SJSA1 (cell line): ENCODE measurements around the gene AGK. TPM values are rescaled to one million over a fixed set of nuclear protein-coding genes. Genes with fewer than 3 reads are reported as not detected.

ENCODE experiments used
- DNase-seq, 2 experiments: peaks; one replicate each; pipeline ENCODE4 v3.0.0-alpha.2; 2015 to 2020; ENCODE audit warnings: low spot score in 2 of 2, low read depth in 1 of 2
- H3K27ac ChIP-seq: fragments of 250-450 bp; sonication (Bioruptor Pico); 2 replicates; pipeline ENCODE4 v1.5.1; 2020; ENCODE audit warnings: mild to moderate bottlenecking, moderate library complexity
- H3K27me3 ChIP-seq: fragments of 250-450 bp; sonication (Bioruptor Pico); replicated peaks from 2 replicates; pipeline ENCODE4 v1.5.1; 2020; ENCODE audit warnings: mild to moderate bottlenecking, moderate library complexity
- H3K36me3 ChIP-seq: fragments of 250-450 bp; sonication (Bioruptor Pico); 2 replicates; pipeline ENCODE4 v1.5.1; 2020; ENCODE audit warnings: mild to moderate bottlenecking
- H3K4me1 ChIP-seq: fragments of 250-450 bp; sonication (Bioruptor Pico); replicated peaks from 2 replicates; pipeline ENCODE4 v1.6.1; 2021; ENCODE audit warnings: mild to moderate bottlenecking
- H3K4me3 ChIP-seq: fragments of 250-450 bp; sonication (Bioruptor Pico); 2 replicates; pipeline ENCODE4 v1.5.1; 2020; ENCODE audit warnings: mild to moderate bottlenecking
- H3K9me3 ChIP-seq: fragments of 250-450 bp; sonication (Bioruptor Pico); replicated peaks from 2 replicates; pipeline ENCODE4 v1.5.1; 2020; ENCODE audit warnings: mild to moderate bottlenecking
- total RNA-seq: library from RNA; depleted of rRNA; stranded (reverse); fragments of >200 nt; shearing (Covaris generic); gene quantifications from 2 replicates; pipeline ENCODE4 v1.2.3, GENCODE V29; 2014

The AGK gene
- total RNA-seq, 1 experiment from 2014 or later = 54.2 TPM

DNA sequence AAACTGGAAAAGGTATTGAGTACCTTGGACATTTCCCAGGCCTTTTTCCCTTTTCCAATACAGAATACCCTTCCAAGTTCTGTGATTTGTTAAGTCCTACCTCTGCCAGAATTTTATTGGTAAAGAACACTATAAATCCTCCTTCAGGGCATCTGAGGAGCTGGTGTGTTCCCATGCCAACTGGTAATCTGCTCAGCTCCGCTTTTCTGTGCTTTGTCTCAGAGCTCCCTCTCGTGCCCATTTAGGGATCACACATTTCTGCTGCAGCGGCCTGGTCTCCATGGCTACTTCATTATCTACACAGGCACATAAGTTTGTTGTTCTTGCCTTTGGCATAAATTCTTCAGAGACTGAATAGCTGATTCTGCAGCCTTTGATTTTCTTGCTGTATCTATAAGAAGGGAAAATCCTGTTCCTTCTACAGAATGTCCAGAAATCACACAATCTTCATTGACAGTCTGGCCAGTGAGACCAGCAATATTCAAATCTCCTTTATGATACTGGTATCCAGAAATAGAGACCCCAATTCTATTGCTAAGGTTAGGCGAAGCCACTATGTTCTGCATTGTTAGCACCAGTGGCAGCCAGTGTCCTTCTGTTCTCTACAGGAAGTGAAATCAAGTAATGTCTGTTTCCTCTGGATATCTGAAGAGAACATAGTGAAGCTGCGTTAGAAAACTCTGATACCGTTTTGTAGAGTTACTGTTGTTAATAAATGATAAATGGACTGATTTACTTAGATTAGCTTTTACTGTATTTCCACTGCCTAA lies 98.8 kb downstream of the AGK start:
- Histone ChIP-seq H3K36me3 (peaks cover 51% of the 10 kb centered on the region), H3K4me1 (no peaks in the 10 kb centered on the region), H3K27ac (no peak overlapping the region), H3K9me3 (no peaks in the 10 kb centered on the region), H3K4me3 (no peak overlapping the region), H3K27me3 (no peaks in the 10 kb centered on the region)
- peak; percentile 49 to 62 for DNase-seq

DNA sequence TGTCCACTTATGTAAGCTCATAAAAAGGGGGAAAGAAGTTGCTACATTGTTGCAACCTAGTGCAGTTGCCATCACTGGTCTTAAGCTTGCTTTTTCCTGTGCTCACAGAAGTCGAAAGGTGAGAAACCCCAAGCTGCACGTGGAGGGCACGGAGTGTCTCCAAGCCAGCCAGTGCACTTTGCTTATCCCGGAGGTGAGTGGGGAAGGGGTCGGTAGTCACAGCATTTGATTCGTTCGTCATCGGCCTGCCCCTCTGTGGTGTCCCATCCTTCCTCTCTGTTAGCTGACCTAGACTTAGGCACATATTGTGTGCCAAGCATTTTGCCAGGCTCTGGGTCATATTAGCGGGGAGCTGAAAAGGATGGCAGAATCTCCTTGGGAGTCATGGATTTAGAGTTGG lies 100.2 kb downstream of the AGK start:
- Histone ChIP-seq H3K4me3 (no peak overlapping the region), H3K9me3 (no peaks in the 10 kb centered on the region), H3K4me1 (no peaks in the 10 kb centered on the region), H3K27ac (no peak overlapping the region), H3K36me3 (peaks cover 44% of the 10 kb centered on the region), H3K27me3 (no peaks in the 10 kb centered on the region)
- DNase-seq = no peak

DNA sequence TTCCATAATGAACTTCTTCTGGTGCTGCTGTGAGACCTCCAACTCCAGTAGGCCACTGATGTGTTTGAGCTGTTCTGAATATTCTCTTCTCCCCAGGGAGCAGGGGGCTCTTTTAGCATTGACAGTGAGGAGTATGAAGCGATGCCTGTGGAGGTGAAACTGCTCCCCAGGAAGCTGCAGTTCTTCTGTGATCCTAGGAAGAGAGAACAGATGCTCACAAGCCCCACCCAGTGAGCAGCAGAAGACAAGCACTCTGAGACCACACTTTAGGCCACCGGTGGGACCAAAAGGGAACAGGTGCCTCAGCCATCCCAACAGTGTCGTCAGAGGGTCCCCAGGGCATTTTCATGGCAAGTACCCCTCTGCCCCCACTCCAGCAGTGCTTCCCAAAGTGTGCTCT lies 101.5 kb downstream of the AGK start:
- DNase-seq = no peak
- Histone ChIP-seq H3K4me3 (no peak overlapping the region), H3K9me3 (no peaks in the 10 kb centered on the region), H3K4me1 (no peaks in the 10 kb centered on the region), H3K27ac (no peak overlapping the region), H3K36me3 (peaks cover 53% of the 10 kb centered on the region), H3K27me3 (no peaks in the 10 kb centered on the region)

DNA sequence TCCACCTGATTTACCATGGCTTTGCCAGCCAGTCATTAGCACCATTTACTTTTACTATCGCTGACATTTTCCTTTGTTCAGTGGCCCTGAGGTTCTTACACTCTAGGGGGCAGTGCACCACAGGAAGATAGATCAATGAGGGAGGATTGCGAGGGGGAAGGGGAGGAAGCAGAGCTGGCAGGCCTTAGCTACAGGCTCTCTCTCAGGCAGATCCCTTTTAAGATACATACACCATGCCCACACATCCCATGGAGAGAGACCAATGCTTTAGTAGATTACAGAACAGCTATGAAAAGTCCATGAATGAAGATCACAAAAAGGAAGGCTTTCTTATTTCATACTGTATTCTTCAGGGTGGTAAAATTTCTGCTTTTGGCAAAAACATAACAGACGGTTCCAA lies 103.3 kb downstream of the AGK start:
- H3K36me3 ChIP-seq = peaks cover 45% of the 10 kb centered on the region
- peak; percentile 40 to 49 for DNase-seq
- no peaks in the 10 kb centered on the region for H3K27me3 ChIP-seq
- no peaks in the 10 kb centered on the region for H3K9me3 ChIP-seq
- no peaks in the 10 kb centered on the region for H3K4me1 ChIP-seq
- H3K4me3 ChIP-seq = no peak overlapping the region
- no peak overlapping the region for H3K27ac ChIP-seq

DNA sequence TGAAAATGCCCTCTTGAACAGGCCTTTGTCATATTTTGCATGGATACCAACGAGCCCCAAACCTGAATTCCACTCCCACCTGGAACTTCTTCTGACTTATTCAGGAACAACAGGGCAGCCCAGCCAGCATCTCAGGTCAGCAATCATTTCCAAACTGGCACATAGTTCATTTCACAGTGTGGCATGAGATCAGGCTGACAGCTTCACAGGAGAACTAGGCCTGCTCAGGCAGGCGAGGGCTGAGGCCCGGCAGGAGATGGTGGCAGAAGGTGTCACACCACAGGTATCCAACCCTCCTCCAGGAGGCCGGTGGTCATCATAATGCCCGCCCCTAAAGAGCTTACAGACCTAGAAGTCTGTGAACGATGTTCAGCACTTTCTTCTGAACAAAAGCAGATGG lies 108.3 kb downstream of the AGK start:
- peaks cover 36% of the 10 kb centered on the region for H3K36me3 ChIP-seq
- no peaks in the 10 kb centered on the region for H3K9me3 ChIP-seq
- no peak overlapping the region for H3K27ac ChIP-seq
- H3K4me3 ChIP-seq = no peak overlapping the region
- no peaks in the 10 kb centered on the region for H3K4me1 ChIP-seq
- no peaks in the 10 kb centered on the region for H3K27me3 ChIP-seq
- DNase-seq = no peak

DNA sequence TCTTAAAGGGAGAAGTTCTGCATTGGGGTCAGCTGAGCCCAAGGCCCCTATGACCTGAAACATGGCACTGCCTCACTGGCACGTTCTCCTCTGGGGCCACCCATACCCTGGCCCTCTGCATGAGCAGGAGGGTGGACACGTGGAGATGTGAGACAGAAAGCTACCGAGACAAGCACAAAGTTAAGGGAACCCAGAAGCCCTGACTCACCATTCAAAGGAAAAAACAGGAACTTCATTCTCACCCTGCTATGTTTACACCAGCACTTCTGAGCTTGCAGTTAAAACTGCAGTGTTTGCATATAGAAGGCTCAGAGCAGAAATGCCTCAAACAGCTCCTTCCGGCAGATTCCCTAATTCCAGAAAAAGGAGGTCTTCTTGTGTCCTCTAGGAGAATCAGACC lies 109.0 kb downstream of the AGK start:
- H3K4me1 ChIP-seq = no peaks in the 10 kb centered on the region
- no peaks in the 10 kb centered on the region for H3K9me3 ChIP-seq
- no peak overlapping the region for H3K27ac ChIP-seq
- peak in 1 of 2 experiments; percentile 11 for DNase-seq
- H3K27me3 ChIP-seq = no peaks in the 10 kb centered on the region
- H3K4me3 ChIP-seq = no peak overlapping the region
- H3K36me3 ChIP-seq = peaks cover 34% of the 10 kb centered on the region

DNA sequence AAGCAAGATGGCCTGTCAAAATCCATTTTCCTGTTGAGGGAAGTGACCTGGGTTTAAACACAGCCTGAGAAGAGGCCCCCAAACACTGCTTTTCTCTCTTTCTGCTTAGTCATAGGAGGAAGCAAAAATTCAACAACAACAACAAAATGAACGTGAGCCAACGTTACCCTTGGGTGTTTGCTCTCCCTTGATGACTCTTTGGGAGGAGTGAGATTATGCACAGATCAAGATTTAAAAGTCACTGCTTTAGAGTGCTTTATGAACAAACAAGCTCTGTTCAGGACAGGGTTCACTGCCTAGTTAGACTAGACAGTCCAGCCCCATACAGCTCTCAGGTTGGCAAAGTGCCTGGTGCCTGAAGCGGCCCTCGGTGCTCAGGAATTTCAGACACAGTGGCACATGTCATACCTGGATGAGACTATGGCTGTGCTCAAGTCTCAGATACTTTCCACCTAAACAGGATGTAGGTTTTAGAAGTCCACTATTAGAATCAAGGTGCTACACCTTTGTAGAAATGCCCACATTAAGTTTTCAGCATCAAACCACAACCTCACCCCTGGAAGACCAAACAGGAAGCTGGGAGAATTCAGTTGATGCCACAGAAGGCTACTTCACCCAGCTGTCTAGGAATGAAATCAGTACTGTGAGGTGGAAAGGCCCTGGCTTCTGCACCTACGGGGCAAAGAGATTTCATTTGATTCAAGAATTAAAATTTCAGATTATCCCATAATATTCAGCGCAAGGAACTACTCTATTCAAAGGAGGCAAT lies 112.1 kb downstream of the AGK start:
- peaks cover 24% of the 10 kb centered on the region for H3K36me3 ChIP-seq
- no peaks in the 10 kb centered on the region for H3K4me1 ChIP-seq
- no peak overlapping the region for H3K4me3 ChIP-seq
- no peak overlapping the region for H3K27ac ChIP-seq
- no peaks in the 10 kb centered on the region for H3K9me3 ChIP-seq
- DNase-seq = no peak
- no peaks in the 10 kb centered on the region for H3K27me3 ChIP-seq

DNA sequence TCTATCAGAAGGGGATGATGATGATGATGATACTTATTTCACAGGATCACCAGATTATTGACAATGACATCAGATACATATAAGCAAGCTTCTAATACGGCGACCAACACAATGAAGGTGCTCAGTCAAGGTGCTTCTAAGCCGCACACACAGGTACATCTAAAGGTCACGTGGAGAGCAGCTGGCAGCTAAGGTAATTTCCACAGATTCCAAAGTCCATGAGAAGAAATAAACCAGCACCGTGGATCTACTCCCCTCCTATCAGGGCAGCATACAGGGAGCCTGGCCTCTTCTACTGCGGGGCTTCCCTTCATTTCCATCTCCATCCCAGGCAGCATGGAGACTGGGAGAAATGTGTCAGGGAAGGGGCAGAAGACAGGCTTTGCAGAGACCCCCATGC lies 113.2 kb downstream of the AGK start:
- Histone ChIP-seq H3K27me3 (no peaks in the 10 kb centered on the region), H3K4me3 (no peak overlapping the region), H3K9me3 (no peaks in the 10 kb centered on the region)

DNA sequence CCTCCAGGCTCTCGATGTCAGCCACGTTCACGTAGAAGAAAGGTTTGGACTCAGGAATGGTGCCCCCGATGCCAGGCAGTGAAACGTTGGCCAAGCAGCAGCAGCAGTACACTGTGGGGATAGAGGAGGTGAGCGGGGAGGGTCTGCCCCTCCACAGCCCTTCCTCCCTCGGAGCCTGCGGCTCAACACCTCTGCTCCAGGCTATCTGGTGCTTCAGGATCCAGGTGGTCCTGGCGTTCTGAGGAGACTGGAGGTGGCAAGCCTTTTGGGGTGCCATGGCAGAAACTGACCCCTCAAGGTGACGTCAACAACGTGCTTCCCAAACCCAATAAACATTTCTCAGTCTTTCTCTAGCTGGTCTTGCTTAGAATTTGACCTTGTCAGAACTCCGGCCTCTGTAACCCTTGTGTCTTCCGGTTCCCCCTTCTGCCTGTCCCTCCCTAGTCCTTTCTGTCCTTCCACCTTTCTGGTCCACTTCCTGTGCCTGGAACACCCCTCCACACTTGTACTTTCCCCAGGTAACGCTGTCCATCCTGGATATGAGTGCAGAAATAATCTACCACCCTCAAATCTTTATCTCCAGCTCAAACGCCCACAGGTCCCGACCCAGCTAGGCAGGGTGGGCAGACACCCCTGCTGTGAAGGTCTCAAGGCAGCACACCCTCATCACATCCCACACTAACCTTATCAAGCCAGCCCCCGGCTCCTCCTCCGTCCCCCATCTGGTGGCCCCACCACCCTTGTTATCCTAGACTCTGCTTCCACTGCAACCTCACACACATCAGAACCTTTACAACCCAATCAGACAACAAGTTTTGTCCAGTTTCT lies 114.2 kb downstream of the AGK start:
- H3K36me3 ChIP-seq = peaks cover 24% of the 10 kb centered on the region
- no peak for DNase-seq
- no peaks in the 10 kb centered on the region for H3K27me3 ChIP-seq
- 0 out of 2 replicates have a peak, but pooled peaks cover 4% of the 10 kb centered on the region for H3K4me1 ChIP-seq
- no peaks in the 10 kb centered on the region for H3K9me3 ChIP-seq
- no peak overlapping the region for H3K27ac ChIP-seq
- H3K4me3 ChIP-seq = no peak overlapping the region

More for the DNA sequence above, 113.2 kb downstream of the AGK start:
- Histone ChIP-seq H3K27ac (no peak overlapping the region), H3K36me3 (peaks cover 24% of the 10 kb centered on the region), H3K4me1 (0 out of 2 replicates have a peak, but pooled peaks cover 4% of the 10 kb centered on the region)
- no peak for DNase-seq

DNA sequence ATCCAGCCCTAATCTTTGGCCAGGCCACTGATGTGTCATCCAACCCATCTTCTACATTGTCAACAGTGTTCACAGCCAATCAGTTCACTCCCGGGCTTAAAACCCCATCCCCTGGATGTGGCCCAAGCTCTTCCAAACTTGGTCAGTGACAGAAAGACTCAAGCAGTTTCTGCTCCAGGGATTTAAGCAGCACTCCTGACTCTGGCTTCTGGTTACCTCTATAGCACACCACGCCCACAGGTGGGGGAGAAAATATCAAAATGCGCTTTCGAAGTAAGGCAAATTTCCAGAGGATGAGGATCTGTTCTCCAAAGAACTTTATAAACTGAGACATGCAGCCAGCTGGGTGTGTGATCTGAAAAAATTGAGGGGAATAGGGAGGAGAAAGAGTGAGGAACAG lies 114.9 kb downstream of the AGK start:
- Histone ChIP-seq H3K27ac (no peak overlapping the region), H3K36me3 (peaks cover 24% of the 10 kb centered on the region), H3K4me1 (0 out of 2 replicates have a peak, but pooled peaks cover 4% of the 10 kb centered on the region), H3K9me3 (no peaks in the 10 kb centered on the region), H3K4me3 (no peak overlapping the region), H3K27me3 (no peaks in the 10 kb centered on the region)
- no peak for DNase-seq

DNA sequence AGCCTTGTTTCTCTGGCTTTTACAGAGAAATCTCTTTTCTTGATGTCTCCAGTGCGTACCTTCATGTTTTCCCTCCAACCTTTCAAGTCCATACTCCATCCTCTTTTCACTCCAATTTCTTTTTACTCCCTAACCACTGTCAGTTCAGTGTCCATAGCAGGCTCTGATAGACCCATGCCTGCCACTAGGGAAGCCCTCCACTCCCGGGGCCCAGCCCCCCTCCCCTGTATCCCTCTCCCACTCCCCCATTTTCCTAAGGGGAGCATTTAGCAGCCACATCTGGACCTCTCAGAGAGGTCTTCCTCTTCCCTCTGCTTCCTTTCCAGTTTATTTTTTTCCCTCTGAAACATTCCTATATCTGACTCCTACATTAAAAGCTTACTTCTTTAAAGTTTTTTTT lies 117.6 kb downstream of the AGK start:
- no peak for DNase-seq
- Histone ChIP-seq H3K27ac (no peak overlapping the region), H3K36me3 (peaks cover 9% of the 10 kb centered on the region), H3K27me3 (no peaks in the 10 kb centered on the region), H3K4me3 (no peak overlapping the region), H3K9me3 (no peaks in the 10 kb centered on the region), H3K4me1 (peaks cover 6% of the 10 kb centered on the region)

DNA sequence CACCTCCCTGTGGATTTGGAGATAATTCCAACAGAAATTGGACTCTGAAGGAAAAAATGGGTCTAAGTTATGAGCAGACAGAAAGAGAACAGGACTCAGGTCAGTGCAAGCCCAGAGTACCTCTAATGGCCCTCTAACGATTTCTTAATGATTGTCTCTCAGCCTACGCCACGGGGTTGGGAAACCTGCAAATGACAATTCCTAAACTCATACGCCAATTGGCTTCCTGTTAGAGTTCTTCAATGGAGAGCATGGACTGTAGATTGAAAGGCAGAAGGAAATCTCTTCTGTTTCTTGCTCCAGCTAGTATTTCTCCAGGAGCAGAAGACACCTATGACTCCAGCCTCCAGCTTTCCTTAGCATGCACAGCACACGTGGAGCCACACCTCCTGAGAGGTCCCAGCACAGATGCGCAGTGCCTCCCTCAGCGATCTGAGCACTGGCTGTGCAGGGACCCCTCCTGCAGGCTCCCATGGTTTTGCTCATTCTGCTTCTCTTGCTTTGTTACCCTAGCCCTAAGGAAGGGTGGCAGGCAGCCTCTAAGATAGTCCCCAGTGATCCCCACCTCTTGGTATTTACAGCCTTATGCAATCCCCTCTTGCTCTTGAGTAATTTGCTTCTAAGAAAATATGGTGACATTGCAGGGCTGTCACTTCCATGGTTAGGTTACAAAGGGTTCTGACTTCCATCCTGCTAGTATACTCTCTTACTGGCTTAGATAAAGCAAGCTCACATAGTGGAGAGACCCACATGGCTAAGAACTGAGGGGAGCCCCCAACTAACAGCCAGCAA lies 120.7 kb downstream of the AGK start:
- DNase-seq = no peak
- Histone ChIP-seq H3K4me1 (peaks cover 19% of the 10 kb centered on the region), H3K36me3 (peaks cover 3% of the 10 kb centered on the region; the same call in 1 of the 2 replicates), H3K9me3 (no peaks in the 10 kb centered on the region), H3K27ac (no peak overlapping the region), H3K27me3 (no peaks in the 10 kb centered on the region), H3K4me3 (no peak overlapping the region)

DNA sequence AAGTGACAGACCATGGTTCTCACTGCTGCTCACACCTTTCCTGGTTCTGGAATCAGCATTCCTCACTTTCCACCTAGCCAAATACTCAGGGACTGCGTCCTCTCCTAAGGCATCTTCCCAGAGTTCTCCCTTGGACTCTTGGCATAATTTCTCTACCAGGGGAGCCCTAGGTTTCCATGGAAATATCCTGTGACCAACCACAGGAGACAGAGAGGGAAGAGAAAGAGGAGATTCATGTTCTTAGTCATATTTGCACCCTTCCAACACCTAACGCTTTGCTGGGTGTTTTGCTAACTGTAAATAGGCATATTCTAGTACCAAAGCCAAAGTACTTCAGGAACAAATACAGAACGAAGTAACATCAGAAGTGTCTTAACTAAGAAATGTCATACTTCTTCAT lies 122.1 kb downstream of the AGK start:
- Histone ChIP-seq H3K36me3 (peaks cover 3% of the 10 kb centered on the region; the same call in 1 of the 2 replicates), H3K27ac (no peak overlapping the region), H3K9me3 (no peaks in the 10 kb centered on the region), H3K4me1 (peaks cover 18% of the 10 kb centered on the region), H3K4me3 (no peak overlapping the region), H3K27me3 (no peaks in the 10 kb centered on the region)
- no peak for DNase-seq
